Measurements from ENCODE around the gene OPN3. TPM values are rescaled to one million over a fixed set of nuclear protein-coding genes. Genes with fewer than 3 reads are reported as not detected.

The OPN3 gene
- total RNA-seq, 1 donor, result 14.0 TPM

- Histone ChIP-seq H3K27me3 (ENCODE audit: insufficient read depth, low read length) (no peaks in the 10 kb centered on the region), H3K4me3 (ENCODE audit: low read length) (no peak overlapping the region), H3K4me1 (ENCODE audit: insufficient read depth, low read length) (peaks cover 7% of the 10 kb centered on the region), H3K9me3 (ENCODE audit: low read depth, low read length) (no peaks in the 10 kb centered on the region)
Measured at GRCh38 chr1:241615043-241615974, 24.9 kb downstream of the OPN3 start.

GRCh38 chr1:241614572-241614971 lies 25.6 kb downstream of the OPN3 start:
- Histone ChIP-seq H3K4me1 (ENCODE audit: insufficient read depth, low read length) (peaks cover 7% of the 10 kb centered on the region), H3K4me3 (ENCODE audit: low read length) (no peak overlapping the region), H3K27me3 (ENCODE audit: insufficient read depth, low read length) (no peaks in the 10 kb centered on the region), H3K9me3 (ENCODE audit: low read depth, low read length) (no peaks in the 10 kb centered on the region)

DNA sequence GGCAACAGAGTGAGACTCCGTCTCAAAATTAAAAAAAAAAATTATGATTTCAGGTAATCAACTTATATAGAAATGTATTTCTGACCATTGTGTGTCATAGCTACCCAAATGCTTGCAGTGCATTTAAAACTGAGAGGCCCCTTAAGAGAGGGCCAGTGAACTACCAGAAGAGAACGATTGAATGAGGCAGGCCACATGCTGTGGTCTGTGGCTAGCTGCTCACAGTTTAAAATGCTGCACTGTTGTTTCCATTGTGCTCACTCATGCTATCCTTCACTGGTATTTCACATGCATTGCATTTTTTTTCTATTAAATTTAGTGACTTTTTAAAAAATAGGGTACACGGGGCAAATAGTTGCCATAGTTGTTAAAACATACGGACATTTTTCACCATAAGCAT lies 26.0 kb downstream of the OPN3 start:
- Histone ChIP-seq H3K9me3 (ENCODE audit: low read depth, low read length) (no peaks in the 10 kb centered on the region), H3K4me3 (ENCODE audit: low read length) (no peak overlapping the region), H3K27me3 (ENCODE audit: insufficient read depth, low read length) (no peaks in the 10 kb centered on the region), H3K4me1 (ENCODE audit: insufficient read depth, low read length) (peaks cover 7% of the 10 kb centered on the region)

GRCh38 chr1:241612533-241613477 lies 27.4 kb downstream of the OPN3 start:
- H3K27me3 ChIP-seq (ENCODE audit: insufficient read depth, low read length), result no peaks in the 10 kb centered on the region

GRCh38 chr1:241611736-241612135 lies 28.4 kb downstream of the OPN3 start:
- Histone ChIP-seq H3K4me3 (ENCODE audit: low read length) (no peak overlapping the region), H3K4me1 (ENCODE audit: insufficient read depth, low read length) (peaks cover 7% of the 10 kb centered on the region), H3K9me3 (ENCODE audit: low read depth, low read length) (no peaks in the 10 kb centered on the region), H3K27me3 (ENCODE audit: insufficient read depth, low read length) (no peaks in the 10 kb centered on the region)

More at GRCh38 chr1:241612533-241613477, 27.4 kb downstream of the OPN3 start:
- Histone ChIP-seq H3K4me1 (ENCODE audit: insufficient read depth, low read length) (peaks cover 7% of the 10 kb centered on the region), H3K4me3 (ENCODE audit: low read length) (no peak overlapping the region), H3K9me3 (ENCODE audit: low read depth, low read length) (no peaks in the 10 kb centered on the region)

DNA sequence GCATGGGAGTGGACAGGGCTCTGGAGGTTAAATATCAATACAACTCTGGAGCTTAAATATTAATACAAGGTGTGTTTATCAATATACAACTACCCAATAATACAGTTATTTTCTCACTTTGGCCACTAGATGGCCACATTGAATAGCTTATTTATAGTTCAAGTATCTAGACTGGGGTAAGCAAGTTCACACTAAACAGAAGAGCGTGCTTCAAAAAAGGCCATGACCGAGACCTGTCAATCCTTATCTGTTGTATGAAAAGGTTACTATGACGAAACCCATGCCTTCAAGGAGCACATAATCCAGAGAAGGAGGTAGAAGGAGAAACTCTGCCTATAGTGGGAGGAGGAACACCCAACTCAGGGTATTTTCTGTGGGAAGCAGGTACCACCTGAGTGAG lies 29.1 kb downstream of the OPN3 start:
- no peaks in the 10 kb centered on the region for H3K9me3 ChIP-seq (ENCODE audit: low read depth, low read length)
- H3K4me1 ChIP-seq (ENCODE audit: insufficient read depth, low read length), result peaks cover 7% of the 10 kb centered on the region
- no peak overlapping the region for H3K4me3 ChIP-seq (ENCODE audit: low read length)
- H3K27me3 ChIP-seq (ENCODE audit: insufficient read depth, low read length), result no peaks in the 10 kb centered on the region

- Histone ChIP-seq H3K27me3 (ENCODE audit: insufficient read depth, low read length) (no peaks in the 10 kb centered on the region), H3K4me1 (ENCODE audit: insufficient read depth, low read length) (peaks cover 7% of the 10 kb centered on the region), H3K4me3 (ENCODE audit: low read length) (no peak overlapping the region), H3K9me3 (ENCODE audit: low read depth, low read length) (no peaks in the 10 kb centered on the region)
Measured at GRCh38 chr1:241610056-241610815, 29.9 kb downstream of the OPN3 start.

DNA sequence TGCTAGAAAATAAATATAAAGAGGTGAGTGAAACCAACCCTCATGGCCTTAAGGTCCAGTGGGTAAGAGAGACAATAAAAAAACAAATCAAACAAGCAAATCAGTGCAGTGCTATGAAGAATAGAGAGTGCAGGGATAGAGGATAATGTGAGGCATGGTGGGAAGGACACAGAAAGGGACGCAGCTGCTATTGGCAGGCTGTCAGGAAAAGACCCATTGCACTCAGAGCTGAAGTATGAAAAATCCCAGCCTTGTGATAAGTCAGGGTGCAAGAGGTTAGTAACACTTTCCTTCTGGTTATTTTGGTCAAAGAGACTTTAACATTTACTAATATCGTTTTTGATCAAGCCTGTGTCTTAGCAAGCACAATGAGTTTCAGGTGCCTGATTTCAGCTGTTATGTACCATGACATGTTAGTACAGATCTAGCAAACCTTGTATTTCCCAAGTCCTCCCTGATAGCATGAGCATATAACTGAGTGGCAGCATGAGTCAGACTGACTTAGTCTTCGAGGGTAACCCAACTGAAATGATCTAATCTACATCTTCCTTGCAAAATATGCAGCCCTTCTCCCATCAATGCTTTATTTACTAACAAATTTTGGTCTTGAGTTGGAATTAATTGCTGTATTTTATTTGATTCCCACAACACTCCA lies 31.7 kb downstream of the OPN3 start:
- H3K4me3 ChIP-seq (ENCODE audit: low read length), result no peak overlapping the region
- H3K9me3 ChIP-seq (ENCODE audit: low read depth, low read length), result no peaks in the 10 kb centered on the region
- peaks cover 7% of the 10 kb centered on the region for H3K4me1 ChIP-seq (ENCODE audit: insufficient read depth, low read length)
- no peaks in the 10 kb centered on the region for H3K27me3 ChIP-seq (ENCODE audit: insufficient read depth, low read length)

DNA sequence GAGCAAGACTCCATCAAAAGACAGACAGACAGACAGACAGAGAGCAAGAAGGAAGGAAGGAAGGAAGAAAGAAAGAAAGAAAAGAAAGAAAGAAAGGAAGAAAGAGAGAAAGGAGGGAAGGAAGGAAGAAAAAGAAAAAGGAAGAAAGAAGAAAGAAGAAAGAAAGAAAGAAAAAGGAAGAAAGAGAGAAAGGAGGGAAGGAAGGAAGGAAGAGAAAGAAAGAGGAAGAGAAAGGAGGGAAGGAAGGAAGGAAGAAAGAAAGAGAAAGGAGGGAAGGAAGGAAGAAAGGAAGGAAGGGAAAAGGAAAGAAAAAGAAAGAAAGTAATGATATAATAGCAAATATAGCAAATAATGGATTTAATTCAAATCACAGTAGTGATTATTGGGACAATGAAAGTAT lies 32.7 kb downstream of the OPN3 start:
- H3K4me1 ChIP-seq (ENCODE audit: insufficient read depth, low read length), result peaks cover 7% of the 10 kb centered on the region
- no peaks in the 10 kb centered on the region for H3K27me3 ChIP-seq (ENCODE audit: insufficient read depth, low read length)
- H3K4me3 ChIP-seq (ENCODE audit: low read length), result no peak overlapping the region
- H3K9me3 ChIP-seq (ENCODE audit: low read depth, low read length), result no peaks in the 10 kb centered on the region

DNA sequence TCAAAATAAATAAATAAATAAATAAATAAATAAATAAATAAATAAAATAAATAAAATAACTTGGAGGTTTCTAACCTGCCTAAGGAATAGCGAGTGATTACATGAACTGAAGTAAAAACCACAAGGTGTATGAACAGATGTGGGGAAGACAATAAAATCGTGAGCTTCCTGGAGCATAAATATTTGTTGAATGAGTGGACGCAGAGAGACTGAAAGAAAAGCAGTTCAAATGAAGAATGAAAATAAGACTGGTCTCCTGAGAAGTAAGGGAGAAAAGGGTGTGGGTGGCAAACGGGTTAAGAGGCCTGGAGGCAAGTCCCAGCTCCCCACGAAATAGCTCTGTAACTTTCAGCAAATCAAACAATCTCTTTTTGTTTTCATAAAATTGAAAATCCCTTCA lies 33.6 kb downstream of the OPN3 start:
- Histone ChIP-seq H3K9me3 (ENCODE audit: low read depth, low read length) (no peaks in the 10 kb centered on the region), H3K4me1 (ENCODE audit: insufficient read depth, low read length) (peaks cover 4% of the 10 kb centered on the region)

GRCh38 chr1:241605146-241605805 lies 34.9 kb downstream of the OPN3 start:
- H3K27me3 ChIP-seq (ENCODE audit: insufficient read depth, low read length), result no peaks in the 10 kb centered on the region
- no peaks in the 10 kb centered on the region for H3K9me3 ChIP-seq (ENCODE audit: low read depth, low read length)
- H3K4me3 ChIP-seq (ENCODE audit: low read length), result no peak overlapping the region
- H3K4me1 ChIP-seq (ENCODE audit: insufficient read depth, low read length), result peaks cover 5% of the 10 kb centered on the region

More for the DNA sequence above, 33.6 kb downstream of the OPN3 start:
- Histone ChIP-seq H3K27me3 (ENCODE audit: insufficient read depth, low read length) (no peaks in the 10 kb centered on the region), H3K4me3 (ENCODE audit: low read length) (no peak overlapping the region)

GRCh38 chr1:241603731-241604245 lies 36.4 kb downstream of the OPN3 start:
- no peak overlapping the region for H3K4me3 ChIP-seq (ENCODE audit: low read length)
- H3K27me3 ChIP-seq (ENCODE audit: insufficient read depth, low read length), result no peaks in the 10 kb centered on the region
- peaks cover 5% of the 10 kb centered on the region for H3K4me1 ChIP-seq (ENCODE audit: insufficient read depth, low read length)
- no peaks in the 10 kb centered on the region for H3K9me3 ChIP-seq (ENCODE audit: low read depth, low read length)

GRCh38 chr1:241600496-241600901 lies 39.7 kb downstream of the OPN3 start:
- Histone ChIP-seq H3K27me3 (ENCODE audit: insufficient read depth, low read length) (no peaks in the 10 kb centered on the region), H3K4me3 (ENCODE audit: low read length) (no peak overlapping the region), H3K9me3 (ENCODE audit: low read depth, low read length) (no peaks in the 10 kb centered on the region), H3K4me1 (ENCODE audit: insufficient read depth, low read length) (peaks cover 5% of the 10 kb centered on the region)
